ENCODE results near the gene AKAP1. TPM values are rescaled to one million over a fixed set of nuclear protein-coding genes. Genes with fewer than 3 reads are reported as not detected.
"Not testable (repeated sequence)": the region's sequence is repeated elsewhere in the genome, so short reads cannot be mapped to it uniquely, and the experiment has no call there.

The AKAP1 gene
- polyA plus RNA-seq, 6 donors from 2014 or later: 9.6 to 20.5 (median 11.7) TPM

GRCh38 chr17:57102660-57103059 is 17.6 kb downstream of the AKAP1 start:
- Mint-ChIP-seq H3K27ac (peak overlapping the region in 2 of 6 donors; percentile 53 to 77), H3K4me3 (peak overlapping the region in 1 of 8 donors; percentile 20), H3K4me1 (peaks cover 33 to 44% (median 34%) of the 10 kb centered on the region in 3 donors)
- H3K27me3 Mint-ChIP-seq; DNase-seq; H3K36me3 Mint-ChIP-seq; ATAC-seq (ENCODE audit: low read depth in 2 of 2); H3K9me3 Mint-ChIP-seq: not testable (repeated sequence)

GRCh38 chr17:57104461-57105175 is 19.6 kb downstream of the AKAP1 start:
- DNase-seq (no peak), ATAC-seq (ENCODE audit: low read depth in 2 of 2) (no peak)
- Mint-ChIP-seq H3K4me1 (peaks cover 20 to 28% (median 20%) of the 10 kb centered on the region in 3 donors), H3K27ac (peak overlapping the region in 1 of 6 donors; percentile 21), H3K27me3 (no peaks in the 10 kb centered on the region), H3K36me3 (no peaks in the 10 kb centered on the region), H3K9me3 (no peaks in the 10 kb centered on the region), H3K4me3 (no peak overlapping the region)

GRCh38 chr17:57105591-57105990 is 20.5 kb downstream of the AKAP1 start:
- DNase-seq (no peak), ATAC-seq (ENCODE audit: low read depth in 2 of 2) (no peak)
- Mint-ChIP-seq H3K27me3 (no peaks in the 10 kb centered on the region), H3K36me3 (no peaks in the 10 kb centered on the region), H3K27ac (no peak overlapping the region), H3K4me3 (peak overlapping the region in 2 of 8 donors; percentile 47), H3K4me1 (peaks cover 17 to 20% (median 18%) of the 10 kb centered on the region in 3 donors), H3K9me3 (no peaks in the 10 kb centered on the region)

- ATAC-seq (ENCODE audit: low read depth in 2 of 2) (no peak), DNase-seq (no peak)
- Mint-ChIP-seq H3K27me3 (no peaks in the 10 kb centered on the region), H3K9me3 (no peaks in the 10 kb centered on the region), H3K36me3 (no peaks in the 10 kb centered on the region), H3K27ac (peak overlapping the region in 1 of 6 donors; percentile 41), H3K4me1 (peaks cover 15 to 19% (median 18%) of the 10 kb centered on the region in 3 donors), H3K4me3 (no peak overlapping the region)
Measured at GRCh38 chr17:57106107-57106835, 21.2 kb downstream of the AKAP1 start.

- peak overlapping the region in 1 of 6 donors; percentile 38 for H3K27ac Mint-ChIP-seq
- no peaks in the 10 kb centered on the region for H3K27me3 Mint-ChIP-seq
- no peak overlapping the region for H3K4me3 Mint-ChIP-seq
- no peak for ATAC-seq (ENCODE audit: low read depth in 2 of 2)
- peaks cover 11 to 13% (median 12%) of the 10 kb centered on the region in 3 donors for H3K4me1 Mint-ChIP-seq
- no peak for DNase-seq
- H3K9me3 Mint-ChIP-seq: no peaks in the 10 kb centered on the region
- no peaks in the 10 kb centered on the region for H3K36me3 Mint-ChIP-seq
Measured at GRCh38 chr17:57106836-57107497, 21.9 kb downstream of the AKAP1 start.

GRCh38 chr17:57107498-57108101 is 22.6 kb downstream of the AKAP1 start:
- no peak overlapping the region for H3K4me3 Mint-ChIP-seq
- H3K4me1 Mint-ChIP-seq: peaks cover 6 to 8% (median 7%) of the 10 kb centered on the region in 3 donors
- no peaks in the 10 kb centered on the region for H3K9me3 Mint-ChIP-seq
- ATAC-seq (ENCODE audit: low read depth in 2 of 2) (no peak), DNase-seq (no peak)
- H3K27ac Mint-ChIP-seq: no peak overlapping the region
- H3K27me3 Mint-ChIP-seq: no peaks in the 10 kb centered on the region
- H3K36me3 Mint-ChIP-seq: no peaks in the 10 kb centered on the region

- H3K27me3 Mint-ChIP-seq: no peaks in the 10 kb centered on the region
- ATAC-seq (ENCODE audit: low read depth in 2 of 2) (no peak), DNase-seq (no peak)
- H3K27ac Mint-ChIP-seq: no peak overlapping the region
- peaks cover 3 to 8% (median 4%) of the 10 kb centered on the region in 3 donors for H3K4me1 Mint-ChIP-seq
- H3K4me3 Mint-ChIP-seq: peak overlapping the region in 1 of 8 donors; percentile 66
- no peaks in the 10 kb centered on the region for H3K36me3 Mint-ChIP-seq
- H3K9me3 Mint-ChIP-seq: no peaks in the 10 kb centered on the region
Measured at GRCh38 chr17:57108671-57109392, 23.8 kb downstream of the AKAP1 start.

- Mint-ChIP-seq H3K27ac (peak overlapping the region in 2 of 6 donors; percentile 61 to 69), H3K27me3 (no peaks in the 10 kb centered on the region), H3K36me3 (no peaks in the 10 kb centered on the region), H3K4me3 (peak overlapping the region in 1 of 8 donors; percentile 66), H3K9me3 (no peaks in the 10 kb centered on the region), H3K4me1 (peaks cover 3 to 8% (median 4%) of the 10 kb centered on the region in 3 donors)
- DNase-seq: no peak
- no peak for ATAC-seq (ENCODE audit: low read depth in 2 of 2)
Measured at GRCh38 chr17:57109393-57110151, 24.5 kb downstream of the AKAP1 start.

- Mint-ChIP-seq H3K4me3 (no peak overlapping the region), H3K4me1 (peaks cover 3 to 4% (median 4%) of the 10 kb centered on the region in 3 donors), H3K9me3 (no peaks in the 10 kb centered on the region), H3K36me3 (no peaks in the 10 kb centered on the region), H3K27ac (no peak overlapping the region), H3K27me3 (no peaks in the 10 kb centered on the region)
- ATAC-seq (ENCODE audit: low read depth in 2 of 2) (no peak), DNase-seq (no peak)
Measured at GRCh38 chr17:57110152-57110542, 25.1 kb downstream of the AKAP1 start.

- Mint-ChIP-seq H3K36me3 (no peaks in the 10 kb centered on the region), H3K27me3 (no peaks in the 10 kb centered on the region), H3K4me1 (peaks cover 1 to 4% (median 3%) of the 10 kb centered on the region in 3 donors), H3K9me3 (no peaks in the 10 kb centered on the region), H3K4me3 (no peak overlapping the region), H3K27ac (peak overlapping the region in 1 of 6 donors; percentile 67)
- no peak for DNase-seq
- no peak for ATAC-seq (ENCODE audit: low read depth in 2 of 2)
Measured at GRCh38 chr17:57110579-57111325, 25.7 kb downstream of the AKAP1 start.

GRCh38 chr17:57111386-57111785 is 26.3 kb downstream of the AKAP1 start:
- Mint-ChIP-seq H3K4me3 (no peak overlapping the region), H3K9me3 (no peaks in the 10 kb centered on the region), H3K27ac (no peak overlapping the region), H3K27me3 (no peaks in the 10 kb centered on the region), H3K4me1 (peaks cover 0 to under 1% (median under 1%) of the 10 kb centered on the region in 3 donors), H3K36me3 (no peaks in the 10 kb centered on the region)
- ATAC-seq (ENCODE audit: low read depth in 2 of 2) (no peak), DNase-seq (no peak)

- Mint-ChIP-seq H3K36me3 (peaks cover under 1 to 8% of the 10 kb centered on the region in 2 donors), H3K27me3 (no peaks in the 10 kb centered on the region), H3K4me3 (no peak overlapping the region), H3K4me1 (no peaks in the 10 kb centered on the region), H3K9me3 (no peaks in the 10 kb centered on the region), H3K27ac (no peak overlapping the region)
- DNase-seq (no peak), ATAC-seq (ENCODE audit: low read depth in 2 of 2) (no peak)
Measured at GRCh38 chr17:57113011-57113410, 28.0 kb downstream of the AKAP1 start.

All from naive B cell (primary cell).